ENCODE data around the gene HARBI1.
A peak's percentile ranks its signal among the peaks of the same experiment; 100 is the strongest.

The HARBI1 gene, protein sequence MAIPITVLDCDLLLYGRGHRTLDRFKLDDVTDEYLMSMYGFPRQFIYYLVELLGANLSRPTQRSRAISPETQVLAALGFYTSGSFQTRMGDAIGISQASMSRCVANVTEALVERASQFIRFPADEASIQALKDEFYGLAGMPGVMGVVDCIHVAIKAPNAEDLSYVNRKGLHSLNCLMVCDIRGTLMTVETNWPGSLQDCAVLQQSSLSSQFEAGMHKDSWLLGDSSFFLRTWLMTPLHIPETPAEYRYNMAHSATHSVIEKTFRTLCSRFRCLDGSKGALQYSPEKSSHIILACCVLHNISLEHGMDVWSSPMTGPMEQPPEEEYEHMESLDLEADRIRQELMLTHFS

DNA sequence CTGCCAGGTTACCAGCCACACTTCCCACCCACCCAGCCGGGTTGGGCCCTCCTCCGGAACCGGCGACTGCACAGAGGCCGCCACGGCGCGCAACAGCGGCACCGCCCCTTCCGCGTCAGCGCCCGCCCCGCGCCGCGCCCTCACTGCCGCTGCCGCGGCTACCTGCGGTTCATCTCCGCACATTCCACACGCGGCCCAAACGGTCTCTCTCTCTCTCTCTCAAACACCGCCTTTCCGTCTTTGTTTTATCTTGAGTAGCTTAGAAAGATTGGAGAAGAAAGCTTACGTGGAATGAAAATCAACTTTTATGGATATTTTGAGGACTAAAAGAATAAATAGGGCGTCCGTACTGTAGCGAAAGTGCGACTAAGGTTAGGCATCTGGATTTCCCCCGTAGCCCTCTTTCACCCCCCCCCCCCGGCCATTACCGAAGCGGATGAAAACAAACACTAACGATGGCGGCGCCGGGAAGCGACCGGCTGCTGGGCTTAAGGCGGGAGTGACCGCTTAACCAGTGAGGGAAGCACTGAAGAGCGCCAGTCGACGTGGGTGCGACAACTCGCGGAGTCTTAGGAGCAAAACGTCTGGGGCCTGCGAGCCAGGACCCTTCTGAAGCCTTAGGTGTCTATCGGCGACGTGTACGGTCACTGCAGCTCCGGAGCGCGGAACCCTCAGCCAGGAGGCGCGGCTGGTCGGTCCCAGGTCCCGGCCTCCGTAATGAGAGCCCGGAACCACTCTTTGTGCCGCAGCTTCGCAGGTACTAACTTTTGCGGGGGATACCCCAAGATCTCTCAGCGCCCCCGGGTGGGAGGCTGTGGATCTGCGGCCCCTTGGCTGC lies at the start of gene HARBI1, which contains the start of gene ATG13:
Gene HARBI1, minus strand, starts transcription at position 94 of the 838 bp plus-strand sequence. CDS start 990 bp downstream, outside the sequence.
Gene ATG13, plus strand, starts transcription at position 420 of the 838 bp plus-strand sequence. CDS start 26,739 bp downstream, outside the sequence.
- DNase-seq, result peak; percentile 92 to 93

DNA sequence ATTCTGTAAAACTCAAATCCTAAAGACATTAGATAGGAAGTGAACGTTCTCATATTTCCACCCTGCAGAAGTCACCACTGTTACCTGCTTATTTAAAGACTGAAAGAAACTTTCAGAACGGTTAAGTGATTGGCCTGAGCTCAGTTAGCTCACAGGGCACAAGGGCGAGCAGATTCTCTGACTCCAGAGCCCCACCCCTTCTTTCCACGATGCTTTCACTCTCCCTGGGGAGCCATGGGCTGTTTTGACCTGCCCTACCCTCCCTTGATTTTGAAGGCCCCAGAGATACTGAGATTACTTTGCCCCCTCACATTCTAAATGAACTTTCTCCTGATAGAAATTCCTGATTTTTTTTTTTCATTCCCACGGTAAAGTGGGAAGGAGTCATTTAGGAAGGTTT lies 49.5 kb upstream of the HARBI1 start:
- no peak for DNase-seq

DNA sequence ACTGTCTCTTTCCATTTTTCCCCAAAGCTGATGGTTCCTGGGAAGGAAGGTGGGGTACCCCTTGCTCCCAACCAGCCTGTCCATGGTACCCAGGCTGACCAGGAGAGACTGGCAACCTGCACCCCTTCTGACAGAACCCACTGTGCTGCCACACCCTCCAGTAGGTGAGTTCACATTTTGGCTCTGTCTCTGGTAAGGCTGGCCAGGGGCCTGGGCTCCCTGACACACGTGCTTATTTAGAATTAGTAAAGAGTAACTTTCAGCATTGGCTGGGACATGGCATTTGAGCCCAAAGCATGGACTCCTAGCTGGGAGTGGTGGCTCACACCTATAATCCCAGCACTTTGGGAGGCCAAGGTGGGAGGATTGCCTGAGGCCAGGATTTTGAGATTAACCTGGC lies 48.3 kb upstream of the HARBI1 start:
- DNase-seq, result no peak

DNA sequence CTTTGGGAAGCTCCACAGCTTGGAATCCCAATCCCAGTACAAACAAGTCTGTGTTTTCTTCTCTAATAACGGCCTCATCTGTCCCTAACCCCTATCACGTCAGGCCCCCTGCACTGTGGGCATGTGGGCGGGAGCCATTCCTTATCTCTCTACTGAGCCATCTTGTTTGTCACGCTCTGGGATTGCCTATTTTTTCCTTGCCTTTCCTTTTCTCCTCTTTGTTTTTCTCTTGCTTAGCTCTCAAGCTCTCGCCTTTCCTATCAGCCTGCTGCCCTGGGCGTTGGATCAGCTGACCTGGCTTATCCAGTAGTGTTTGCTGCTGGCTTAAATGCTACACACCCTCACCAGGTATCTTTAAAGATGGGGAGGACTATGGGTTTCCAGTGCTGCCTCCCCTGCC lies 47.6 kb upstream of the HARBI1 start:
- no peak for DNase-seq

DNA sequence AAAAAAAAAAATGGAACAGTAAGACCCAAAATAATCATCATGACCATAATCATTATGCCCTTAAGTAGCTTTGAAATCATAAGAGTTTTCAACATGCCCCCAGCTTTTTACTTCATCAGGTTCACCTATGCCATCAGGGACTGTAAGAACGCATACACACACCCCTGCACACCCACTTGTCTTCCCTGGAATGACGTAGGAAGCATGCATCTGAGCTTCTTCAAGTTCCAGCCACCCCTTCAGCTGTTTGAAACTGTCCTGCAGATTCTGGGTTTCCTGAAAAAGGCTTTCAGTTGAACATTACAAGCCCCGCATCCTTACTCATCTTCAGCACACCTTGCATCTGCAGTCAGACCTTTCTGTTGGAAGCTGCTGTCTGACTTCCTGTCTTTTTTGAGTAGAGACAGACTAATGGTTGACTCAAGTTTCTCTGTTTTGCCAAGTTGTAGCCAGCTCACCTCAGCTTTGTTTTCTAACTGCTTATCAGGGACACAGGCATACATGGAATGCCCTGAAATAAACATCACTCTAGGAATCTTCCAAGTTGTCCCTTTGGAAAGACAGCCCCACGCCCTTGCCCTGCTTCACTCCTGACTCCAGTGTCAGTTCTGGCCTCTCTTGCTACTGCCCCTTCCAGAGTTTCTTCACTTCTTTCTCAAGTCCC lies 46.4 kb upstream of the HARBI1 start:
- no peak for DNase-seq

DNA sequence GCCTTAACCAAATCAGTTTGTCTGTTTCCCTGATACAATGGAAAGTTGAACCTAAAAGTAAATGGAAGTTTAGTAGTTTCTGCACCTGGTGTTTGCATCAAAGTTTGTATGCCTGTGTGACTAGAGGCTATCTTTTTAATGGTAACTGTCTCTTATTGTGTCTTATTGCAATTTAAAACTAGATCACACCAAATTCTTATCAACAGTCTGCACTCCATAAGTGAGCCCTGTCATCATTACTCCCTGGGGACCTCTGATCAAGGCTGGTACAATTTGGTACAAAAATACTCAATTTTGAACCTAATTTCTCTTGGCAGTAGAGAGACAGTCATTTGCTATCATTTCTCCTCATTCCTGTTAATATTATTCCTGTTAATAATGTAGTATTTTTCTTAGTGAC lies 45.3 kb upstream of the HARBI1 start:
- DNase-seq, result no peak

DNA sequence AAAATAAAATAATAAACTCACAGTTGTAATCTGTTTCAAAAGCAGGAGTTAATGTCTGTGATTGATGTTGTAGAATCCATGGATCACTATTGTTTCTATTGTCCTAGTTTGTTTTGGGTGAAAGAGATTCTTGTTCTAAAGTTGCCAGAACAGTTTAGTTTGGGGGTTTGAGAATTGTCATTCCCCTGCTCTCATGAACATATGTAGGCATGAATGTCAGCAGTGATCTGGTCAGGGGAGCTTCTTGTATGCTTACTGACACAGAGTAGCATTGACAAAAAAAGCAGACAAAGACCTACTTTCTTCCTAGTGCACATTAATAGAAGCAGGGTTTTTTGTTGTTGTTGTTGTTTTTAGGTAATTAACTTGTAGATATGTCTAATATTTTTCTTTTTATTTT lies 44.8 kb upstream of the HARBI1 start:
- no peak for DNase-seq

DNA sequence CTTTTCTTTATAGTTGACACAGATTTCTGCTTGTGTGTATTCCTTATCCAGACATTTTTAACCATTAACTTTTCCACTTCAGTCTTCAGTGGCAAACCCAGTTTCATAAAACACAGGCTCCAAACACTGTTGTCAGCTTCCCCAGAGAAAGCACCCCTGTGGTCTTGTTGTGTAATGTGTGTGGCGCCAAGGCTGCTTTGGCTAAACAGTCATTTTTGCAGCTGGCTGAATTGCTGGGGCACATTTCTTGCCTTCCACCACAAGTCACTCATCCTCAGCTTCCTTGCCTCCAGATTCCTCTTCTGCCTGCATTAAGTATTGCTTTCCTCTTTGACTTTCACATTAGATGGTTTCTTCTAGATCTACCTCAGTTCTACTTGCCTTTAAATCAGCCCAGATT lies 42.9 kb upstream of the HARBI1 start:
- no peak for DNase-seq

DNA sequence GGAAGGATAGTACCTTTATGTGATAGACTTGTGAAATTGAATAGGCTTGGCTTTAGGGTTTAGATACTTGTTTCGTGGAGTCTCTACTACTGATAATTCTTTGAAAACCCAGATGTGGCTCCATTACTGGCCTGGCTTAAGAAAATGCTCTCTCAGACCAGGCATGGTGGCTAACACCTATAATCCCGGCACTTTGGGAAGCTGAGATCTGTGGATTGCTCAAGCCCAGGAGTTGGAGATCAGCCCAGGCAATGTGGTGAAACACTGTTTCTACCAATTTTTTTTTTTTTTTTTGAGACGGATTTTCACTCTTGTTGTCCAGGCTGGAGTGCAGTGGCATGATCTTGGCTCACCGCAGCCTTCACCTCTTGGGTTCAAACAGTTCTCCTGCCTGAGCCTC lies 41.2 kb upstream of the HARBI1 start:
- no peak for DNase-seq

DNA sequence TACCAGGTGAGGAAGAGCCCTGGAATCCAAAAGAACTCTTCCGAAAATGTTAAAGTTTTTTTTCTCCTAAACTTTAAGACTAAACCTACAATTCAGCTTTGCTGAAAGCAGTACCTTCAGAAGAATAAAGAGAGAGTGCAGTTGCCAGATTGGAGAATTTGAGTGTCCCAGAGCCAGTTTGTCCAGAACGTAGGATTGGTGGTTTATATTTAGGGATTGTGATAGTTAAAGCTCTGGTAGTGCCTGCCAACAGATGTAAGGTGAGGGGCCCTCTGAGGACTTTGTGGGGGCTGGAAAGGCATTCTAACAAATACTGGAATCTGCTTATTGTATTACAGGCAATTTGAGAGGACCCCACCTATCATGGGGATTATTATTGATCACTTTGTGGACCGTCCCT lies 40.2 kb upstream of the HARBI1 start:
- DNase-seq, result no peak

DNA sequence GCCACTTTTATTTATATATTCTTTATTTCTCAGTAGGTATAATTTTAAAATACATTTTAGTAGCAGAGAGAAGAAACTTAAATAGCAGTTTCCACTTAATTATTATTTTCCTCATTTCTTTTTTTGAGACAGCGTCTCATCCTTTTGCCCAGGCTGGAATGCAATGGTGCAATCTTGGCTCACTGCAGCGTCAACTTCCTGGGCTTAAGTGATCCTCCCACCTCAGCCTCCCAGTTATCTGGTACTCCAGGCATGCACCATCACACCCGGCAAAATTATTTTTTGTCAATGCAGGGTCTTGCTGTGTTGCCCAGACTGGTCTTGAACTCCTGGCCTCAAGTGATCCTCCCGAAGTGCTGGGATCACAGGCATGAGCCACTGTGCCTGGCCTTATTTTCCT lies 38.6 kb upstream of the HARBI1 start:
- DNase-seq, result no peak

DNA sequence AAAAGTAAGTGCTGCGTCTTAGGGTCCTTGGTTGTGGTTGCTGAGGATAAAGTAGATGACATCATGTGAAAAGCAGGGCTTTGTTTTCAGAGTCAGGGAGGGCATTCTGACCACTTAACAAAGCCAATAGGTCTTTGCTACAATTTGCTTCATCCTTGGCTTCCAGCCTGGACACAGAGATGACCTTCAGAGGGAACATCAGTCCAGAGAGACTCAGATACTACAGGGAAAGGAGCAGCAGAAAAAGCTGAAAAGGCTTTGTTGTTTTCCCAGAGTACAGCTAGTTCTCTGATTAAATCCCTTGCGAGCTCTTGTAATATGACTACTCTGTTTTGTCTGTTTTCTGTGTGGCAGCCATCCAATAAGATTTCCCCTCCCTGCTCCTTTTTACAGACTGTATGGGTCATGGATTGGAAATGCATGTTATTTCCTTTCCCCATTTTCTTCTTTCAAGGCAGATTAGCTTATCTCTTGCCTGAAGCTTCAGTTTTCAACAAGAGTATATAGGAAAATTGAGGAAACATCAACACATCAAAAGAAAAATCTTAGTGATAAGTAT lies 32.2 kb upstream of the HARBI1 start:
- DNase-seq, result no peak

DNA sequence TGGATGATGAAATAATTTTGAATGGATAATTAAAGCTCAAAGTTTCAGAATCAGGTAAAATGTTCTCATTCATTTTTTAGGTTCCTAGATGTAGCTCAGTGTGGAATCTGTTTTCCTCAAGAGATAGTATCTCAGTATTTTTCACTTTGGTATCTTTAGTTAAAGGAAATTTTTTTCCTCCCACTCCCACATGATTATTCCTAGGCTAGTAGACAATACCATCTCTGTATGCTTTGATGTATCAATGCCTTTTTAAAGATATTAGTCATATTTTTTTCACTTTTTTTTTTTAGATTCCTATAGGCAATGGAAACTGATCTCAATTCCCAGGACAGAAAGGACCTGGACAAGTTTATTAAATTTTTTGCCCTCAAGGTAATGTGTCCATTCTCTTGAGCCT lies 27.0 kb upstream of the HARBI1 start:
- no peak for DNase-seq

DNA sequence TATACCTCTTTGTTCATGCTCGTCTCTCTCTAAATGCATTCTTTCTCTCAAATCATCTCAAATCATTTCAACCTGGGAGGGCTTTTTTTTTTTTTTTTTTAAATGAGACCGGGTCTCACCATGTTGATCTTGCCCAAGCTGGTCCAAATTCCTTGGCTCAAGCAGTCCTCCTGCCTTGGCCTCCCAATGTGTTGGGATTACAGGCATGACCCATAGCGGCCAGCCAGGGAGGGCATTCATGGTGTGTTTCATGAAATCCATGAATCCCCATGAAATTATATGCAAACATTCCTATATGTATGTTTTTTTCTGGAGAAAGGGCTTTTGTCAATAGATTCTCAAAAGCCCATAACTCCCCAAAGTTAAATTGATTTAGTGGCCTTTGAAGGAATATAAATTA lies 26.5 kb upstream of the HARBI1 start:
- no peak for DNase-seq

DNA sequence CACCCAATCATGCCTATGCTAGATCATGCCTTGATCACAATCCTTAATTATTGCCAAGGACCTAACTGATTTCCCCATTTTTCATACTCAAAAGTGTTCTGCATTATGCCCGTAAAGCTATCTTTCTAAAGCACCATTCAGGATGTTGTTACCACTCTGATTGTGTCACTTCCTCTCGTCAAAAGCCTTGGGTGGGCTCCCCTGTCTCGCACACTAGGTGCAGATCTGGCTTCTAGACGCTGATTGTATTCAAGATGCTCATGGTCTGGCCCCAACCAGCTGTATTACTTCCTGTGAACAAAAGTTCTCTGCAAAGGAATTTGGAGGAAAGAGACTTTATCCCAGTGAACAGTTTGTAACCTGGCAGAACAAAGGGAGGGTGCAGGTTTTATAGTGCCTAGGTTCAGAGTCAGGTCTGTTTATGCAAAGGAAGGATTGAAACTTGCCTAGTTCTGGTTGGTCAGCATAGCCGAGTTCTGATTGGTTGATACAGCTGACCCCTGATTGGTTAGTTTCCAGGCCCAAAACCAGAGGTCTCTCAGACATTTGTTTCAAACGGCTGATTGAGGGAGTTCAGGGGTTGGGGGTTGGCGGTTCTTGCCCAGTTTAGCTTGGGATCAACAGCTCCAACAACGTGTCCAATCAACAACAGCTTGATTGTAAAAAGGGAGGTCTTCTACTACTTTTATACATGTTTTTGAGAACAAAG lies 25.8 kb upstream of the HARBI1 start:
- DNase-seq, result no peak

DNA sequence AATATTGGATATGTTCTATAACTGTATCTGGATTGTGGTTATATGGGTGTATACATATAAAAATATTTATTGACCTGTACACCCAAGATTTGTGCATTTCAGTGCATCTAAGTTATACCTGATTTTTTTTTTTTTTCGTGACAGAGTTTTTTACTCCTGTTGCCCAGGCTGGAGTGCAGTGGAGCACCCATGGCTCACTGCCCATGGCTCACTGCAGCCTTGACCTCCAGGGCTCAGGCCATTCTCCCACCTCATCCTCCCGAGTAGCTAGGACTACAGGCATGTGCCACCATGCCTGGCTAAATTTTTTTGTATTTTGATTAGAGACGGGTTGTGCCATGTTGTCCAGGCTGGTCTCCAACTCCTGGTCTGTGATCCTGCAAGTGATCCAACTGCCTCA lies 24.6 kb upstream of the HARBI1 start:
- no peak for DNase-seq

DNA sequence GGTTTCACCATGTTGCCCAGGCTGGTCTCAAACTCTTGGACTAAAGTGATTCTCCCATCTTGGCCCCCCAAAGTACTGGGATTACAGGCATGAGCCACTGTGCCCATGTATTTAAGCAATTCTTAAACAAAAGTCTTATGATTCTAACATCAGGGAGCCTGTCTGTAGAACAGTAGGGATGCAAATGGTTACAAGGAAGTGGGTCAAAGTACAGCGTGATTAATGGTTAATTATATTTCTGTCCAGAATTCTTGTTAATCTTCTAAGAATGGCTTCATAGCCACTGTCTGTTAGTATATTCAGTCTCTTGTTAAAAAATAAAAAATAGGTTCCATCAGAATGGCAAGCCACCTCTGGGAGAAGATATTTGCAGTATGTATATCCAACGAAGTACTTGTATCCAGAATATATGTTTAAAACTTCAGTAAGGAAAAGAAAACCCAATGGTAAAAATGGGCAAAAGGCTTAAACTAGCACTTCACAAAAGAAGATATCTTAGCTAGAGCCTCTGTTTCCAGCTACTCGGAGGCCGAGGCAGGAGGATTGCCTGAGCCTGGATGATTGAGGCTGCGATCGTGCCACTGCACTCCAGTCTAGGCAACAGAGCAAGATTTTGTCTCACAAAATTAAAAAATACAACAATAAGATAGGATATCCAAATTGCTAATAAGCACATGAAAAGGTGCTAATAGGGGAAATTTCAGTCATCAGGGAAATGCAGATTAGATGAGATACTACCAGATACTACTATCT lies 23.2 kb upstream of the HARBI1 start:
- DNase-seq, result no peak

DNA sequence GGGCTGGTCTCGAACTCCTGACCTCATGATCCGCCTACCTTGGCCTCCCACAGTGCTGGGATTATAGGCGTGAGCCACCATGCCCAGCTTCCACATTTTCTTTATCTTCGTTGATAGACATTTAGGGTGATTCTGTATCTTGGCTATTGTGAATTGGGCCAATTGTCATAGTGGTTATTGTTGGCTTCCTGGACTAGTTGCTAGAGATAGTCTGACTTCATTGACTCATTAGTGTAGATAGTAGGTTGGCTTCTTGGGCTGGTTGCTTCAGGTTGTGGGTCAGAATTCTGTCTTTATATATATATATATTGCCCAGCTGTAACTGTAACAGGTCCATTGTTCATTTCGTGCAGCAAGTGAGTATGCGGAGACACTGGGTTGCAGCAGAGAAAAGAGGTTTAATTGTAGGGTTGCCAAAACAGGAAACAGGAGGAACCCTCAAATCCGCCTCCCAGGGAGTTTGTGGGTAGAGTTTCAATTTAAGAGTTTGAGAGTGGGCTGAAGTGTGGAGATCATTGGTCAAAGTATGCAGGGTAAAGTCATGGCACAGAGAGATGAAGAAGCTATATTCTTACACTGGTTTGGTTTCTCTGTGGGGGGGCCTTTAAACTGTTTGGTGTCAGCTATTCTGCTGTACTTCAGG lies 22.3 kb upstream of the HARBI1 start:
- no peak for DNase-seq

DNA sequence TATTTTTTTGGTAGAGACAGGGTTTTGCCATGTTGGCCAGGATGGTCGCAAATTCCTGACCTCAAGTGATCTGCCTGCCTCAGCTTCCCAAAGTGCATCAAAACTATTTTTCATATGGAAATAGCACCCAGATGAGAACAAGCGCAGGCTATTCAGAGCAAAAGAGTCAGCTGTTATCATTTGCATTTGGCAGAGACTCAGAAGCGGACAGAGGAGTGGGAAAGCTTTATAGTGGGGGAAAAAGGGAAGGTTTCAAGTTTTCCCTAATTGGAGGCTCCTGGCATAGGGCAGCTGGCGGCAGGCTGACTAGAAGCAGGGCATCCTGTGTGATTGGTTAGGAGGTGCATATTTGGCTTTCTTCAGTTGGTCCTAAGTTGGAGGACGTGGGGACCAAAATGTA lies 20.5 kb upstream of the HARBI1 start:
- no peak for DNase-seq

DNA sequence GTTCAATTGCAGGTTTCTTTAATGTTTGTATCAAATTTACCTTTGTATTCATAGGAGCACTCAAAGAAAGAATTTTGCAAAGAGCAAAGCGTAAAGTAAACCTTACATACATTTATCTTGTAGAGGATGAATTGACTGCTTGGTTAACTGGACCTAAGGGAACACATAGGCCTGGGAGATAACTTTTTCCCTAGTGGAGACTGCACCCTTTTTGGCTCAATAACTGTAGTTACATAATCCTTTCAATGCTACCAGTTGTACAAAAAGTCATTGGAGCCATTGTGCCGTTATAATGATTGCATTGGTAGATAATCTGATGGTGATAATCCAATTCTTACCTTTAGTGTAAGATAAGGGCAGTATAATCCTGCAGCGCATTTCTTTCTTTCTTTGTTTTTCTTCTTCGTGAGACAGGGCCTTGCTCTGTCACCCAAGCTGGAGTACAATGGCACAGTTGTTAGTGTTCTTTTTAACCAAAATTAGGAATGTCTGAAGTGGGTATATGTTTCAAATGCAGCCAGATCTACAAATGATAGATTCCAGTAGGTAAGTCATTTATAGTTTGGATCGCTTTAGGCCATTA lies 18.6 kb upstream of the HARBI1 start:
- DNase-seq, result no peak
